ENCODE results near the gene ADAMTS1.

Gene ADAMTS1

GRCh38 chr21:26801498-26801897 is 43.7 kb downstream of the ADAMTS1 start (continued):
- TF ChIP-seq ZNF580 (tag by site-specific recombination; IDR thresholded peaks at IDR 0.05) (0 out of 2 replicates have a peak, but pooled peaks have one; percentile 15), ZNF18 (tag by site-specific recombination; IDR thresholded peaks at IDR 0.05) (peak; percentile 20; the same call in 1 of the 2 replicates), ZNF140 (tag by site-specific recombination; IDR thresholded peaks at IDR 0.05) (no peak), ZNF488 (tag by site-specific recombination; IDR thresholded peaks at IDR 0.05) (no peak), YY2 (tag by site-specific recombination; IDR thresholded peaks at IDR 0.05) (no peak), ZNF830 (tag by site-specific recombination; IDR thresholded peaks at IDR 0.05; ENCODE audit: low read depth) (no peak), ZNF132 (tag by site-specific recombination; IDR thresholded peaks at IDR 0.05; ENCODE audit: borderline replicate concordance) (no peak), TRIM28 (IDR thresholded peaks at IDR 0.05; ENCODE audit: borderline replicate concordance, low read length) (no peak), ZBTB6 (tag by site-specific recombination; IDR thresholded peaks at IDR 0.05) (no peak; the same call in 1 of the 2 replicates), ZNF311 (tag by site-specific recombination; IDR thresholded peaks at IDR 0.05; ENCODE audit: borderline replicate concordance) (no peak), ZNF555 (tag by site-specific recombination; conservative IDR thresholded peaks at IDR 0.05) (no peak), ZBTB44 (tag by site-specific recombination; IDR thresholded peaks at IDR 0.05) (peak; percentile 79), ZNF513 (tag by site-specific recombination; IDR thresholded peaks at IDR 0.05) (no peak), ZNF521 (tag by site-specific recombination; IDR thresholded peaks at IDR 0.05) (no peak), IKZF3 (tag by site-specific recombination; IDR thresholded peaks at IDR 0.05) (peak; percentile 52; the same call in 1 of the 2 replicates), ZBTB20 (tag by site-specific recombination; IDR thresholded peaks at IDR 0.05) (no peak), ZNF404 (tag by site-specific recombination; IDR thresholded peaks at IDR 0.05) (no peak), PRDM4 (tag by site-specific recombination; IDR thresholded peaks at IDR 0.05) (peak; percentile 50), ZBTB17 (tag by site-specific recombination; IDR thresholded peaks at IDR 0.05) (no peak), ZBTB7A (tag by site-specific recombination; IDR thresholded peaks at IDR 0.05; ENCODE audit: low read depth) (no peak), PBX3 (CRISPR knock-in tag; IDR thresholded peaks at IDR 0.05) (no peak), MEIS1 (CRISPR knock-in tag; IDR thresholded peaks at IDR 0.05; ENCODE audit: borderline replicate concordance) (no peak), ZNF248 (tag by site-specific recombination; IDR thresholded peaks at IDR 0.05) (no peak), ZNF692 (tag by site-specific recombination; IDR thresholded peaks at IDR 0.05) (no peak), ZNF664 (tag by site-specific recombination; IDR thresholded peaks at IDR 0.05) (no peak), ZFP37 (tag by site-specific recombination; IDR thresholded peaks at IDR 0.05) (no peak), ZNF561 (tag by site-specific recombination; IDR thresholded peaks at IDR 0.05; ENCODE audit: borderline replicate concordance) (0 out of 2 replicates have a peak, but pooled peaks have one; percentile 54), ZNF623 (tag by site-specific recombination; IDR thresholded peaks at IDR 0.05) (no peak), ZNF2 (tag by site-specific recombination; IDR thresholded peaks at IDR 0.05) (no peak)

All from HEK293 (cell line).